Neuronal stem cell (in vitro differentiated cells): ENCODE measurements around the gene SYNPO.

Source experiments
- DNase-seq: peaks from one replicate; pipeline ENCODE4 v3.0.0-alpha.2; 2013; ENCODE audit warnings: low spot score
- H2AFZ ChIP-seq: one replicate; pipeline ENCODE4 v1.6.1; 2013; ENCODE audit warnings: mild to moderate bottlenecking, low read length, inconsistent platforms
- H2AK5ac ChIP-seq: 2 replicates; pipeline ENCODE4 v1.6.1; 2013; ENCODE audit warnings: low read depth, mild to moderate bottlenecking, inconsistent platforms, low read length, moderate library complexity, mixed read lengths
- H2BK120ac ChIP-seq: 2 replicates; pipeline ENCODE4 v1.6.1; 2013; ENCODE audit warnings: low read depth, mild to moderate bottlenecking, inconsistent platforms, low read length, moderate library complexity, mixed read lengths
- H2BK12ac ChIP-seq: one replicate; pipeline ENCODE4 v1.6.1; 2013; ENCODE audit warnings: low read length, inconsistent platforms
- H2BK15ac ChIP-seq: 2 replicates; pipeline ENCODE4 v1.6.1; 2013; ENCODE audit warnings: mild to moderate bottlenecking, low read length, inconsistent platforms, mixed read lengths
- H2BK5ac ChIP-seq: one replicate; pipeline ENCODE4 v1.6.1; 2013; ENCODE audit warnings: inconsistent platforms, mild to moderate bottlenecking, low read length, moderate library complexity
- H3K14ac ChIP-seq: one replicate; pipeline ENCODE4 v1.6.1; 2013; ENCODE audit warnings: low read length, inconsistent platforms
- H3K18ac ChIP-seq: 2 replicates; pipeline ENCODE4 v1.6.1; 2013; ENCODE audit warnings: low read length, inconsistent platforms
- H3K23ac ChIP-seq: 2 replicates; pipeline ENCODE4 v1.6.1; 2013; ENCODE audit warnings: low read depth, mild to moderate bottlenecking, mixed read lengths, low read length, inconsistent platforms; ENCODE audit not compliant: poor library complexity
- H3K27ac ChIP-seq: replicated peaks from 3 replicates; pipeline ENCODE4 v1.5.1; 2013; ENCODE audit warnings: low read length, inconsistent platforms
- H3K27me3 ChIP-seq, 3 experiments: 2 replicates each; pipeline ENCODE4 v1.6.1; 2013; ENCODE audit warnings: low read length in 3 of 3, mild to moderate bottlenecking in 2 of 3, inconsistent platforms in 1 of 3, low read depth in 1 of 3, mixed read lengths in 1 of 3, moderate library complexity in 1 of 3; ENCODE audit not compliant: control insufficient read depth in 3 of 3, insufficient read depth in 3 of 3
- H3K36me3 ChIP-seq, 2 donors: replicated peaks in 1 of 2; 2 replicates each; pipeline ENCODE4 v1.6.1; 2013; ENCODE audit warnings: low read length in 2 of 2; ENCODE audit not compliant: control insufficient read depth in 2 of 2, insufficient read depth in 2 of 2
- H3K4ac ChIP-seq: 2 replicates; pipeline ENCODE4 v1.6.1; 2013; ENCODE audit warnings: inconsistent platforms, mild to moderate bottlenecking, low read length, moderate library complexity
- H3K4me1 ChIP-seq, 2 donors: 1 replicate in 1 of 2; 2 replicates in 1 of 2; pipeline ENCODE4 v1.6.1; 2013; ENCODE audit warnings: low read length in 2 of 2, low read depth in 1 of 2; ENCODE audit not compliant: control insufficient read depth in 2 of 2, insufficient read depth in 1 of 2
- H3K4me2 ChIP-seq: one replicate; pipeline ENCODE4 v1.6.1; 2013; ENCODE audit warnings: mild to moderate bottlenecking, low read length, inconsistent platforms; ENCODE audit not compliant: insufficient read depth, poor library complexity, severe bottlenecking
- H3K4me3 ChIP-seq, 2 donors: 2 replicates each; pipeline ENCODE4 v1.5.1; 2013; ENCODE audit warnings: low read length in 2 of 2, mild to moderate bottlenecking in 2 of 2, inconsistent platforms in 1 of 2, moderate library complexity in 1 of 2
- H3K79me1 ChIP-seq: one replicate; pipeline ENCODE4 v1.6.1; 2013; ENCODE audit warnings: low read depth, mild to moderate bottlenecking, inconsistent platforms, low read length, moderate library complexity
- H3K9ac ChIP-seq: one replicate; pipeline ENCODE4 v1.6.1; 2013; ENCODE audit warnings: mild to moderate bottlenecking, low read depth, low read length, inconsistent platforms; ENCODE audit not compliant: poor library complexity
- H3K9me3 ChIP-seq, 2 donors: replicated peaks in 1 of 2; 2 replicates each; pipeline versions ENCODE3 to v1.6.1; 2013; ENCODE audit warnings: low read length in 2 of 2, mild to moderate bottlenecking in 2 of 2, inconsistent platforms in 1 of 2, low read depth in 1 of 2, mixed read lengths in 1 of 2, moderate library complexity in 1 of 2; ENCODE audit not compliant: control insufficient read depth in 2 of 2, insufficient read depth in 1 of 2
- H4K8ac ChIP-seq: one replicate; pipeline ENCODE4 v1.6.1; 2013; ENCODE audit warnings: low read depth, mild to moderate bottlenecking, inconsistent platforms, low read length, moderate library complexity
- H4K91ac ChIP-seq: one replicate; pipeline ENCODE4 v1.6.1; 2013; ENCODE audit warnings: low read length, low read depth, mild to moderate bottlenecking, inconsistent platforms; ENCODE audit not compliant: poor library complexity
- WGBS, 2 donors: extraction: QIAGEN DNeasy Blood & Tissue Kit; methylation state at CpG; one replicate each; pipeline ENCODE4 v1.1.7; 2013; ENCODE audit warnings: missing lambda C conversion rate in 2 of 2, mixed read lengths in 1 of 2; ENCODE audit not compliant: insufficient read length in 2 of 2, insufficient replicate concordance in 1 of 2; ENCODE audit errors: extremely low coverage in 2 of 2; 5-methylcytosine and 5-hydroxymethylcytosine counted together

SYNPO gene

GRCh38 chr5:150661821-150662596 is 21.5 kb downstream of the SYNPO start:
- Histone ChIP-seq H2AK5ac (peak overlapping the region; percentile 79), H3K4me2 (no peak overlapping the region), H3K27me3 (peaks cover 0 to 71% (median 0%) of the 10 kb centered on the region in 3 experiments), H2BK5ac (no peak overlapping the region), H3K9ac (no peak overlapping the region), H2AFZ (no peak overlapping the region), H3K79me1 (no peaks in the 10 kb centered on the region), H3K18ac (peak overlapping the region; percentile 49), H2BK120ac (no peak overlapping the region), H3K23ac (no peak overlapping the region), H3K27ac (no peak overlapping the region), H4K8ac (no peak overlapping the region), H3K9me3 (no peaks in the 10 kb centered on the region), H4K91ac (no peak overlapping the region), H3K14ac (no peak overlapping the region), H3K4me1 (peaks cover 4 to 19% of the 10 kb centered on the region in 2 donors), H2BK15ac (peak overlapping the region; percentile 22), H2BK12ac (no peak overlapping the region), H3K4ac (peak overlapping the region; percentile 10), H3K36me3 (no peaks in the 10 kb centered on the region), H3K4me3 (no peak overlapping the region)
- no peak for DNase-seq
- WGBS, 2 donors: no CpG with 5 or more reads among the region's 10 CpGs

GRCh38 chr5:150662731-150663516 is 22.5 kb downstream of the SYNPO start:
- peak overlapping the region; percentile 10 for H3K4ac ChIP-seq
- no peak overlapping the region for H3K23ac ChIP-seq
- H2BK15ac ChIP-seq: peak overlapping the region; percentile 78
- no peak overlapping the region for H2AFZ ChIP-seq
- no peak for DNase-seq
- peak overlapping the region; percentile 73 for H2BK120ac ChIP-seq
- H3K9ac ChIP-seq: peak overlapping the region; percentile 32
- no peak overlapping the region for H2BK5ac ChIP-seq
- H3K36me3 ChIP-seq: no peaks in the 10 kb centered on the region
- no peak overlapping the region for H4K8ac ChIP-seq
- no CpG with 5 or more reads among the region's 4 CpGs for WGBS, 2 donors
- peak overlapping the region; percentile 79 for H2AK5ac ChIP-seq
- H3K4me2 ChIP-seq: no peak overlapping the region
- no peak overlapping the region for H4K91ac ChIP-seq
- H3K9me3 ChIP-seq: peaks cover 0 to 3% of the 10 kb centered on the region in 2 donors
- H3K27ac ChIP-seq: no peak overlapping the region
- peaks cover 0 to 69% (median 0%) of the 10 kb centered on the region in 3 experiments for H3K27me3 ChIP-seq
- H3K4me1 ChIP-seq: peaks cover 3 to 14% of the 10 kb centered on the region in 2 donors
- H3K79me1 ChIP-seq: no peaks in the 10 kb centered on the region
- H2BK12ac ChIP-seq: no peak overlapping the region
- H3K4me3 ChIP-seq: no peak overlapping the region
- H3K18ac ChIP-seq: peak overlapping the region; percentile 28
- H3K14ac ChIP-seq: no peak overlapping the region

GRCh38 chr5:150663936-150664335 is 23.5 kb downstream of the SYNPO start:
- no CpG with 5 or more reads among the region's 3 CpGs for WGBS, 2 donors
- Histone ChIP-seq H3K23ac (no peak overlapping the region), H3K27me3 (peaks cover 0 to 62% (median 0%) of the 10 kb centered on the region in 3 experiments), H3K14ac (no peak overlapping the region), H3K4me3 (no peak overlapping the region), H4K8ac (no peak overlapping the region), H3K27ac (no peak overlapping the region), H2BK5ac (no peak overlapping the region), H2BK120ac (no peak overlapping the region), H2AFZ (no peak overlapping the region), H3K18ac (no peak overlapping the region), H2AK5ac (no peak overlapping the region), H3K4me1 (peaks cover 3 to 14% of the 10 kb centered on the region in 2 donors), H3K4me2 (no peak overlapping the region), H2BK15ac (no peak overlapping the region), H2BK12ac (no peak overlapping the region), H3K9ac (no peak overlapping the region), H4K91ac (no peak overlapping the region), H3K36me3 (no peaks in the 10 kb centered on the region), H3K79me1 (no peaks in the 10 kb centered on the region), H3K4ac (no peak overlapping the region), H3K9me3 (peaks cover 0 to 6% of the 10 kb centered on the region in 2 donors)
- DNase-seq: no peak

- H3K4ac ChIP-seq: no peak overlapping the region
- H3K18ac ChIP-seq: peak overlapping the region; percentile 11
- no peaks in the 10 kb centered on the region for H3K36me3 ChIP-seq
- peaks cover 3 to 11% of the 10 kb centered on the region in 2 donors for H3K4me1 ChIP-seq
- no peak overlapping the region for H3K27ac ChIP-seq
- no peak overlapping the region for H4K91ac ChIP-seq
- no peak overlapping the region for H2BK12ac ChIP-seq
- no peak overlapping the region for H4K8ac ChIP-seq
- no peak overlapping the region for H2AFZ ChIP-seq
- peaks cover under 1 to 8% of the 10 kb centered on the region in 2 donors for H3K9me3 ChIP-seq
- no CpG with 5 or more reads among the region's 12 CpGs for WGBS, 2 donors
- peaks cover 0 to 55% (median 0%) of the 10 kb centered on the region in 3 experiments for H3K27me3 ChIP-seq
- H3K9ac ChIP-seq: no peak overlapping the region
- no peak overlapping the region for H2BK15ac ChIP-seq
- no peak overlapping the region for H2BK5ac ChIP-seq
- H3K23ac ChIP-seq: peak overlapping the region; percentile 11
- H3K4me2 ChIP-seq: no peak overlapping the region
- peak overlapping the region in 1 of 2 donors; percentile 30 for H3K4me3 ChIP-seq
- H2AK5ac ChIP-seq: no peak overlapping the region
- DNase-seq: no peak
- H3K14ac ChIP-seq: no peak overlapping the region
- no peak overlapping the region for H2BK120ac ChIP-seq
- H3K79me1 ChIP-seq: no peaks in the 10 kb centered on the region
Measured at GRCh38 chr5:150665044-150665443, 24.6 kb downstream of the SYNPO start.
